Measurements from ENCODE around the gene POU6F1.
A peak's percentile ranks its signal among the peaks of the same experiment; 100 is the strongest.

Gene POU6F1

GRCh38 chr12:51197736-51198567 lies 19.9 kb downstream of the POU6F1 start:
- DNase-seq = no peak

- no peak for DNase-seq
These were observed 21.3 kb downstream of the POU6F1 start for GRCh38 chr12:51196547-51196946.

GRCh38 chr12:51195841-51196240 lies 22.0 kb downstream of the POU6F1 start:
- no peak for DNase-seq

- DNase-seq = no peak
These were observed 25.6 kb downstream of the POU6F1 start for GRCh38 chr12:51192284-51192671.

- no peak for DNase-seq
These were observed 26.2 kb downstream of the POU6F1 start for GRCh38 chr12:51191516-51192283.

GRCh38 chr12:51190820-51191219 lies 27.0 kb downstream of the POU6F1 start:
- DNase-seq = no peak

GRCh38 chr12:51189790-51190355 lies 28.0 kb downstream of the POU6F1 start:
- DNase-seq = no peak

- no peak for DNase-seq
These were observed 29.4 kb downstream of the POU6F1 start for GRCh38 chr12:51188359-51189051.

GRCh38 chr12:51187370-51187987 lies 30.4 kb downstream of the POU6F1 start:
- no peak for DNase-seq

- DNase-seq = no peak
These were observed 31.3 kb downstream of the POU6F1 start for GRCh38 chr12:51186465-51187085.

- no peak for DNase-seq
These were observed 32.6 kb downstream of the POU6F1 start for GRCh38 chr12:51185171-51185717.

GRCh38 chr12:51183816-51184215 lies 34.0 kb downstream of the POU6F1 start:
- DNase-seq = no peak

- no peak for DNase-seq
These were observed 34.5 kb downstream of the POU6F1 start for GRCh38 chr12:51183349-51183748.

GRCh38 chr12:51181558-51181957 lies 36.3 kb downstream of the POU6F1 start:
- DNase-seq = no peak

- no peak for DNase-seq
These were observed 40.0 kb downstream of the POU6F1 start for GRCh38 chr12:51177897-51178296.

- DNase-seq = no peak
These were observed 43.4 kb downstream of the POU6F1 start for GRCh38 chr12:51174501-51174900.

GRCh38 chr12:51172515-51173431 lies 45.1 kb downstream of the POU6F1 start, which contains the start of gene TFCP2:
TFCP2 (minus strand) TSS chr12:51173135; CDS start chr12:51172422, 713 bp downstream.
- DNase-seq = peak; percentile 74

- DNase-seq = no peak
These were observed 45.9 kb downstream of the POU6F1 start for GRCh38 chr12:51171884-51172514.

GRCh38 chr12:51163795-51164194 lies 54.1 kb downstream of the POU6F1 start:
- DNase-seq = no peak

GRCh38 chr12:51162217-51162616 lies 55.6 kb downstream of the POU6F1 start:
- no peak for DNase-seq
